ENCODE measurements around the gene PDZD4.

The PDZD4 gene

GRCh38 chrX:153848325-153848724 lies 18.0 kb upstream of the PDZD4 start:
- TF ChIP-seq REST (IDR thresholded peaks at IDR 0.05; ENCODE audit: low read depth) (no peak), ZBTB7A (IDR thresholded peaks at IDR 0.05; ENCODE audit: low read depth) (no peak), EGR1 (IDR thresholded peaks at IDR 0.05) (no peak), TCF12 (IDR thresholded peaks at IDR 0.05; ENCODE audit: low read depth) (no peak), CREB1 (IDR thresholded peaks at IDR 0.05; ENCODE audit: low read depth) (no peak), USF1 (IDR thresholded peaks at IDR 0.05) (no peak)

GRCh38 chrX:153845842-153846241 lies 15.5 kb upstream of the PDZD4 start:
- TF ChIP-seq RAD21 (IDR thresholded peaks at IDR 0.05; ENCODE audit: low read depth) (no peak), TEAD4 (IDR thresholded peaks at IDR 0.05) (no peak), EP300 (IDR thresholded peaks at IDR 0.05; ENCODE audit: borderline replicate concordance) (no peak), NFIC (IDR thresholded peaks at IDR 0.05) (no peak), YY1 (IDR thresholded peaks at IDR 0.05; ENCODE audit: low read depth) (no peak), TCF12 (IDR thresholded peaks at IDR 0.05; ENCODE audit: low read depth) (no peak), MAX (IDR thresholded peaks at IDR 0.05) (no peak), REST (IDR thresholded peaks at IDR 0.05; ENCODE audit: low read depth) (no peak), FOXM1 (IDR thresholded peaks at IDR 0.05; ENCODE audit: borderline replicate concordance, low read depth) (no peak), EGR1 (IDR thresholded peaks at IDR 0.05) (no peak), CEBPB (IDR thresholded peaks at IDR 0.05) (no peak), CREB1 (IDR thresholded peaks at IDR 0.05; ENCODE audit: low read depth) (no peak), TAF1 (IDR thresholded peaks at IDR 0.05; ENCODE audit: low read depth) (no peak)

- TF ChIP-seq USF1 (IDR thresholded peaks at IDR 0.05) (no peak), EGR1 (IDR thresholded peaks at IDR 0.05) (no peak), EP300 (IDR thresholded peaks at IDR 0.05; ENCODE audit: borderline replicate concordance) (no peak), NFIC (IDR thresholded peaks at IDR 0.05) (no peak), FOXM1 (IDR thresholded peaks at IDR 0.05; ENCODE audit: borderline replicate concordance, low read depth) (no peak), CEBPB (IDR thresholded peaks at IDR 0.05) (no peak), TAF1 (IDR thresholded peaks at IDR 0.05; ENCODE audit: low read depth) (no peak), MAX (IDR thresholded peaks at IDR 0.05) (no peak), REST (IDR thresholded peaks at IDR 0.05; ENCODE audit: low read depth) (no peak), TCF12 (IDR thresholded peaks at IDR 0.05; ENCODE audit: low read depth) (no peak), YY1 (IDR thresholded peaks at IDR 0.05; ENCODE audit: low read depth) (no peak), TEAD4 (IDR thresholded peaks at IDR 0.05) (no peak), CREB1 (IDR thresholded peaks at IDR 0.05; ENCODE audit: low read depth) (no peak), RAD21 (IDR thresholded peaks at IDR 0.05; ENCODE audit: low read depth) (no peak), ZBTB7A (IDR thresholded peaks at IDR 0.05; ENCODE audit: low read depth) (no peak)
Observed at GRCh38 chrX:153845195-153845594, 14.9 kb upstream of the PDZD4 start.

- TF ChIP-seq ZBTB7A (IDR thresholded peaks at IDR 0.05; ENCODE audit: low read depth): no peak
- no peak for TF ChIP-seq CREB1 (IDR thresholded peaks at IDR 0.05; ENCODE audit: low read depth)
- no peak for TF ChIP-seq TCF12 (IDR thresholded peaks at IDR 0.05; ENCODE audit: low read depth)
- TF ChIP-seq TEAD4 (IDR thresholded peaks at IDR 0.05): no peak
- no peak for TF ChIP-seq REST (IDR thresholded peaks at IDR 0.05; ENCODE audit: low read depth)
- no peak for TF ChIP-seq MAX (IDR thresholded peaks at IDR 0.05)
- TF ChIP-seq CEBPB (IDR thresholded peaks at IDR 0.05): no peak
- no peak for TF ChIP-seq YY1 (IDR thresholded peaks at IDR 0.05; ENCODE audit: low read depth)
- no peak for TF ChIP-seq TAF1 (IDR thresholded peaks at IDR 0.05; ENCODE audit: low read depth)
- no peak for TF ChIP-seq USF1 (IDR thresholded peaks at IDR 0.05)
- no peak for TF ChIP-seq FOXM1 (IDR thresholded peaks at IDR 0.05; ENCODE audit: borderline replicate concordance, low read depth)
- no peak for TF ChIP-seq EGR1 (IDR thresholded peaks at IDR 0.05)
- TF ChIP-seq NFIC (IDR thresholded peaks at IDR 0.05): no peak
- TF ChIP-seq EP300 (IDR thresholded peaks at IDR 0.05; ENCODE audit: borderline replicate concordance): no peak
- TF ChIP-seq RAD21 (IDR thresholded peaks at IDR 0.05; ENCODE audit: low read depth): no peak
Observed at GRCh38 chrX:153844509-153845082, 14.3 kb upstream of the PDZD4 start.

All from Ishikawa (cell line).